ENCODE measurements around the gene ELP5. TPM values are rescaled to one million over a fixed set of nuclear protein-coding genes. Genes with fewer than 3 reads are reported as not detected.
"Not testable (repeated sequence)": the region's sequence is repeated elsewhere in the genome, so short reads cannot be mapped to it uniquely, and the experiment has no call there.

The ELP5 gene
- polyA plus RNA-seq, 4 donors: 40.3 to 55.8 (median 50.5) TPM

DNA sequence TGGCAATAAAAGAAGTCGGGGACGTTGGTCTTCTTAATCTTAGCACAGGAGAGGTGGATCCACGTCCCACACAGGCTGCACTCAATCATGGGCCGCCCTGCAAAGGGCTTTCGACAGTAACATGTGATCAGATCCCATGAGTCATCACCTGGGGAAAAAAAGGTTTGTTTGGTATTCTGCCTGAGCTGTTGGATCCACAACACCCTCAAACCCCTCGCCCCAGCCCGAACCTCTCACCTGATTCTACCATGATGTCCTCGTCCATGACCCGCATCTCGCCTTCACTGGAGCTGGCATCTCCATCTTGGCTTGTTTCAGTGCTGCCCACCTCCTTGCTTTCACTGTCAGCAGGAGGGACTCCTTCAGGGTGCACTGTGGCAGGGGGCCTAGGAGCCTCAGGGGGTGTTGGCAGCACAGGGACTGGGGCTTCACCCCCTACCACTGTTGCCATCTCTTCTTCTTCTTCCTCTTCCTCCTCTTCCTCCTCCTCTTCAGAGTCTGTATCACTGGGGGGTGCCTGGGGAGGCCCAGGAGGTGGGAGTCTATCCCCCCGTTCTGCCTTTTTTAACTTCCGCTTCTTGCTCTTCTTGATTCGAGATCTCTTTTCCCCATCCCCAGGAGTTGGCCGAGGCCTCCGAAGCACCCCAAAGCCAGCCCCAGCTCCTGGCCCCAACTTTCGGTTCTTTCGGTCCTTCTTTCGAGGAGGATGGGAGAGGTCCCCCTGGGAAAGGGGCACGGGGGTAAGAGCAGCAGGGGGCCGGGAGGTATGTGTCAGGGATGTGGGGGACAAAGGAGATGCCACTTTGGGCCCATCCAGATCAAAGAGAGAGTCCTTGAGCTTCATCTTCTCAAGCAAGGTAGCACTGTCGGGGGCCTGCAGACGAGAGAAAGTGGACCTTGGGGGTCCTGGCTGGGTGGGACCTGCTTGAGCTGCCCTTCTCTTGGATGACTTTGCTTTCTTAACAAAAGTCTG lies 16.0 kb upstream of the ELP5 start:
- no peak for DNase-seq (ENCODE audit: low read depth in 4 of 4, low spot score in 3 of 4)

DNA sequence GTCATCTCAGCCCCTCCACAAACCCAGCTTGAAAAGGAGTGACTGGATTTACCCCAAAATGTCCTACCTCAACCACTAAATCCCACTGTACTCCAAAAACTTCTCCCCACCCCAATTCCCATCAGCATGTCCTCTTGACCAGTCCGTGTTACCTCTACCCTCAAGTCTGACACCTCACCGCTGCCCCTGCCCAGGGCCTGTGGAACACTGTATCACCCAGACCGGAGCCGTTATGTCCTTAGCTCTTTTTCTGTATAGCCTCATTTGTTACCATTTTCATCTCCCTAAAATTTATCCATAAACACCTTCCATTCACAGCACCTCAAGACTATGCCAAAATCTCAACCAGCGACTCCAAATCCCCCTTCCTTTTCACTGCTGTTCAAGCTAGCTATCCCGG lies 15.2 kb upstream of the ELP5 start:
- DNase-seq (ENCODE audit: low read depth in 4 of 4, low spot score in 3 of 4): no peak

DNA sequence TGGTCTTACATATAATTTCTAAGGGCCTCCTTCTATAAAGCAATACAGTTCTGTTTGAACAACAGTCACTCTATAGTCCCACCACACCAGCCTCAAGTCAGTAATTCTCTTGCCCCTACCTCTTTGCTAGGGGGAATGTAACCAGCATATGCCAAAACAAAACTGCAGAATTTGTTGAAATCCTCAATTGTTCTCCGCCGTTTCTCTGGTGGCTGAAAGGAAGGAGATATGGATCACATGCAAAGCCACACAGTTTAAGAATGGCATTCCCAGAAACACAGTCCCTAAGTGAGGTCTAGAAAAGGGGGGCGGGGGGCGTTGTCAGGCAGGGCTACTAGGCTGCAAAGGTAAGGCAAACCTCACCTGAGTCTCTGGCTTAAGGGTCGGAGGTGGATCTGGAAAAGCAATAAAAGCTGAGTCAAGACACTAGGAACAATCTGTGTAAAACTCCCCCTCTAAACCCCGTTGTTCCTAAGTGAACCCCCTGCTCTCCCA lies 14.7 kb upstream of the ELP5 start:
- DNase-seq (ENCODE audit: low read depth in 4 of 4, low spot score in 3 of 4): no peak

DNA sequence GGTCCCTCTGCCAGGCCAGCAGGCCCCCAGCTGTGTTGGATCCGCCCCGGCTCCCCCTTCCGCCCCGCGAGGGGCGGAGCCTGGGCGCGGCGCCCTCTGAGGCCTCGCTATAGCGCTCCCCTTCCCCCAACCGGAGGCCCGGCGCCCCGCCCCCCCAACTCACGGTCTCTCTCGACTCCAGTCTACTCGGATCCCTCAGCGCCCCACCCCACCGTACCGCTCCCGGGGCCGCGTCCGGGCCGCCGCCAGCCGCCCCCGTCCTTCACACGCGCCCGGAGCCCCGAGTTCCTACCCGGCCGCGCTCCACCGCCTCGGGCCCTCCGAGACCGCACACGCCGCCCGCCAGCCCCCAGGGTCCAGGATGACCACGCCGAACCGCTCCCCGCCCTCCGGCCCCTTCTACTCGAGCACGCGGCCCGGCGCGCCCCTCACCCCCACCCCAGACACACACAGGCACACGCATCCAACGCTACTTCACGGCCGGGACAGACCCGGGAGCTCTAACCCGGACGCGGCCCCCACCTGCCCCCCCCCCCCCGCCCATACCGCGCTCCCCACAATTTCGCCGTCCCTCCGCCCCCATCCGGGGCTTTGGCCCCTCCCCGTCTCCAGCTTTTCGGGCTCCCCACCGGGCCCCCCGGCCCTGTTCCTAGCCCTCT lies 14.1 kb upstream of the ELP5 start:
- no peak for DNase-seq (ENCODE audit: low read depth in 4 of 4, low spot score in 3 of 4)

DNA sequence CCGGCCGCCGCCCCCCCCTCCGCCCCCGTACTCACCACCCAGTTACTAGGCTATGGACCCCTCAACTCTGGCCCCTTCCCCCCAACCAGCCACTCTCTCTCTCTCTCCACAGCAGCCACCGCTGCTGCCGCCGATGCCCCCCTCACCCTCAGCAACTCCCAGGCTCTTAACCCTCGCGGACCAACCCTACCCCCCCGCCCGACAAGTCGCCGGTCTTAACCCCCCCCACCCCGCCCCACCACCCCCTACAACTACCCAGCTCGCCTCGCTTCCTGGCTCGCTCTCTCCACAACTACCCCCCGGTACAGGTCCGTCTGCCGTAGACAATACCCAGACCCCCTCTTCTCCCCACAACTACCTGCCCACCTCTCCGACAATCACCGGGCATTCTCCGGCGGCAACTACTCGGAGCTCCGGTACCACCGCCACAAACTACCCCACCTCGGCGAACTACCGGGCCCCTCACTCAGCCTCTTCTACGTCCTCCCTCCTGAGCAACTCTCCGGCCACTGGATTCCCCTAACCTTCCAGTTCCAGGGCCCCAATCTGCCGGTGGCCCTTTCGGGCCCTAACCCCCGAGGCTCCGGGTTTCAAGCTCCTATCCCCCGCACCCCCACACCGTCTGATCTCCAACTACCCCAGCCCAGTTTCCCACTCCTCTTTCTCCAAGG lies 13.5 kb upstream of the ELP5 start:
- DNase-seq (ENCODE audit: low read depth in 4 of 4, low spot score in 3 of 4): no peak

DNA sequence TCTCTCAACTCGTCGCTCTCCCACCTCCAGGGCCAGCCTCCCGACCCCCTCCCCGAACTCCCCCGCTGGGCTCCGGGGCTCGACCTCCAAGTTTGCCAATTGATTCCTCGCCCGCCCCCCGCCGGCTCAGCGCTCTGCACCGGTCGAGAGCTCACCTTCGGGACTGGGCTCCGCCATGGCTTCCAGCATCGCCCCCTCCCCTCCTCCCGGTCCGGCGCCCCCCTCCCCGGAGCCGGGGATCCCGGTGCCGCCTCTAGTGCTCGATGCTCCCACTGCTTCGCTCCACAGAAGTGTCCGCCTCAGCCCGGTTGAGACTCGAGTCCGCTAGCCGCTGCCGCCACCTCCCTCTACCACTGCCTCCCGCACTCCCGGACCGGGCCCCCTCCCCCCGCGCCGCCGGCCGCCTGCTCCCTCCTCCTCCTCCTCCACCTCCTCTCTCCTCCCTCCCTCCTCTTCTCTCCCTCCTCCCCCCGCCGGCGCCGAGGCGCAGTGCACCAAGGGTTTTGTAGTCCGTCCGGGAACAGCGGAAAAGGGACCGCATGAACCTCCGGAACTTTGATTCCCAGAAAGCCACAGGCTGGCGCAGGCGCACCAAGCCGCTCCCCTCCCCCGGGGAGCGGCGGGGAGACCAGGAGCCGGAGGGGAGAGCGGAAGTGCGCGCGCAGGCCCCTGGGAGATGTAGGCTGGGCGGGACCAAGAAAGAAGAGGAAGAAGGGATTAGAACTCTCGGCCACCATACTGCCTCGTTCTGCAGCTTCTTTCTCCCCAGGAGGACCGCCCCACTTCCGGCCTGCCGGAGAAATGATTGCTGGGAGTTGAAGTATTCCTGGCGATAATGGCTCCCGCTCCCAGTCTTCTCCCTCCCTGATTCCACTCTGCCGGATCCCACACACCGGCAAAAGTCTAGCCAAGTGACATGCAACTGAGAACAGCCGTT lies 12.7 kb upstream of the ELP5 start, which contains the start of gene PHF23:
TSS of gene PHF23 (minus strand) at position 367 of the 937 bp plus-strand sequence. CDS start at position 189, 178 bp downstream.
- peak; percentile 98 to 99 (median 99) for DNase-seq (ENCODE audit: low read depth in 4 of 4, low spot score in 3 of 4)

DNA sequence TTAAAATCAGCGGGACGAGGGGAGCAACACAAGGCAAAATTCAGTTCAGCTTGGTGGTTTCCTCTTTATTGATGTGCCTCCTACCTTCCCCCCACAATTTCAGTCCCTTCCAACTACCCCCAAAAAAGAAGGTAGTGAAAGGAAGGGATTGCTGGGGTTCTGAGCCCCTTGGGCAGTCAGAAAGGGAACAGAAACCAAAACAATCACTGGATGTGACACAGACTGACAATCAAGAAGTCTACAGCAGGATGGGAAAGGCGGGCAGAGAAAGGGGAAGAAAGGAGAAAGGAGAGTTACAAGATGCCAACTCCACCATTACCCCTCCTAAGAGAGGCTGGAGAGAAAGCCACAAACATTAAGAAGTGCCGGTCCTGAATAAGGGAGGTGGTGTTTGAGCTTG lies 11.6 kb upstream of the ELP5 start:
- DNase-seq (ENCODE audit: low read depth in 4 of 4, low spot score in 3 of 4): no peak

DNA sequence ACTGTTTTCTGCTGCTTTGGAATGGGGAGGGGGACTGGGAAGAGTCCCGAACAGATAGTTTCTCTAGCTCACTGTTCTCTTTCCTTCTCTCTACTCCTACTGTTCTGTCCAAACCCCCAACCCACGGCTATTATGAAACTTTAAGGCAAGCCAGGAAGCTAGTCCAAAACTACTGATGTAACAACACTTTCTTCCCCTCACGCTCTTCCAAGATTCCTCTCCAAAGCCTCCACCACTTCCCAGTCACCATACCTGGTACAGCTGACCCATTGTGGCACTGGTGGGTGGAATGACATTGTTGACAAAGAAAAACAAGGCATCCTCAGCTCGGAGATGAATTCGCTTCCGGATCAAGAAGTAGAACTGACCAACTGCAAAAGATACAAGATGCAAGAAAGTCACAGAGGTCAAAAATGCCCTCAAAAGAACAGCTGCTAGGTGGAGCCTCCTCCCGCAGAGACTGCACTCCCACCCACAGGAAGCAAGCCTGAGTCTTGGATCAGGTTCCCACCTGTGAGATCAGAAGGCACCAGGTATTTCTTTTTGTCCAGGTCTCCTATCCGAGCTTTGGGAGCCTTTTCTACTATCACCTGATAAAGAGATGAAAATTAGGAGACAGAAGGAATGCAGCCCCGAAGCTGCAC lies 10.8 kb upstream of the ELP5 start:
- DNase-seq (ENCODE audit: low read depth in 4 of 4, low spot score in 3 of 4): no peak

DNA sequence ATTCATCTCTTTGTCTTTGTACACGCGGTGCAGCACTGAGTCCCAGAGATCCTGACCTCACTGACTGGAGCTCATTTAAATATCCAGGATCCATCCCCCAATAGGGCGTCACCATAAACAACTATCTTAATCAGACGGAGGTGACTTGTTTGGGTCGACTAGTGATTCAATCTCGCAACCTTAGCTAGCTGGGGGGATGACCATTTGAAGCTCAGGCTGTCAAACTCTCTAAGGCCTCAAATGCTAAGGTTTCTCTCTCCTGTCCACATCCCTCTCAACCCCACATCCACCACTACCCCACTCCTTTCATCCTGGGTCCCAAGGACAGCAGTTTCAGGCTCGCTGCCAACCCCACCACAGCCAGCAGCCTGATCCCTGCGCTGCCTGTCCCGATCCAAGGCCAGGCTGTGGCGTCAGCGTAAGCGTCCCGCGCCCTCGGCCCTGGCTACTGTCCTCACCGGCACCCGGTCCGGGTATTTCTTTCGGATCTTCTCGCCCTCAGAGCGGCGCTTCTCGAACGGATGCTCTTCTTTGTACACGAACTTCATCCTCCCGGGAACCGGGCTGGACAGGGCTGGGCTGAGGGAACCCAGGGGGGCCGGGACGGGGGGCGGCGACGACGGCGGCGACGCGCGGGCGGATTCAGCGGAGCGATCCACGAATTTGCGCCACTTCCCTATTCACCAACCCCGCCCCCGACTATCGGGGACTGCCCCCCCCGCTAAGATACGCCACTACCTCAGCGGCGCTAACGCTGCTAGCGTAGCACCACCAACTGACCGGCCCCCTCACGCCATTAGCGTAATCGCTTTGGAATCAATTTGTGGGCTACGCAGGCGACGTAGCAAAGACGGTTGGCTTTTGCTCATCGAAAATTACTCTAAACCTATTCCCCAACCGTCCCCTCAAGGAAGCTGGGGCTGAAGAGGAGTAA lies 10.0 kb upstream of the ELP5 start, which contains the start of gene GABARAP:
TSS of gene GABARAP (minus strand) at position 667 of the 934 bp plus-strand sequence. CDS start at position 548, 119 bp downstream.
- peak; percentile 89 to 99 (median 93) for DNase-seq (ENCODE audit: low read depth in 4 of 4, low spot score in 3 of 4)

DNA sequence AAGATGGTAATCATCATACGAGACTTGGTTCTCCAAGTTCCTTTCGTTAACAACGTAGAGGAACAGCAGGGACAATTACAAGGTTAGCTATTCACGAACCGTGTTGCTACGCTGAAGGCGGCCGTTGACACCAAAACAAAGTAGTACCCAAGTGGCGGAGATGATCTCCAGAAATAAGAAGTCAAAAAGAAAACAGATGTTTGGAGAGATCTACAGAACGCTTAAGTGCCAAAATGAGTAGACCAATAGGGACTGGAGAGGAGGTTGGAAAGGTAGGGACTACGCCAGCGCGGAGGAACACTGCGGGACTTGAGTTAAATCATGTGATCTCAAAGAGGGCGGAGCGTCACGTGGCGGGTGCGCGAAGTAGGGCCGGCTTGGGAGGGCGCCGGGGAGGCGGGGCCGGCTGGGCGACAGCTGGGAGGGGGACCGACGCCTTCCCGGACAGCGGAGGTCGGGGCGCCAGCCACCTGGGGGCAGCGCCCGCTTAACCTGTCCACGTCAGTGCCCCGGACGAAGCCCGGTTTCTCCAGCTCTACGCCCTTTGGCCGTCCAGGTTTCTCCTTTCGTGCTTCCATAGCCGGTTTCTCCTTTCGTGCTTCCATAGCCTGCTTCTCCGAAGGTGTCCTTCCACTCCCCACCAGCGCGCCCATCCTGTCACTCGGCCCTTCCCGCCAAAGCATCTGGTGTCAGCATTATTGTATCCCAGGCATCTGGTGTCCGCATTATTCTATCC lies 9.1 kb upstream of the ELP5 start:
- peak; percentile 94 to 97 (median 96) for DNase-seq (ENCODE audit: low read depth in 4 of 4, low spot score in 3 of 4)

DNA sequence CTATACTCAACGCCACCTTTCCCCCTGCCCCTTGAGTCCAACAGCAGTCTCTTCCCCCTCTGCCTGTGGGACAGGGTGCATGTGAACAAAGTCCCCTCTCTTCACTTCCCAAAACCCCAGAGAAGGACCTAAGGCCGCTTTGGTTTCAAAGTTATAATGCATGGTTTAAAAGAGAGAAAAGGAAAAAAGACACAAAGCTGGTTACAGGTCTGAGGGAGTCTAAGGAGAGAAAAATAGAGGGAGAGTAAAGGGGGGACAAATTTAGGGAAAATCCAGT lies 8.6 kb upstream of the ELP5 start:
- no peak for DNase-seq (ENCODE audit: low read depth in 4 of 4, low spot score in 3 of 4)

DNA sequence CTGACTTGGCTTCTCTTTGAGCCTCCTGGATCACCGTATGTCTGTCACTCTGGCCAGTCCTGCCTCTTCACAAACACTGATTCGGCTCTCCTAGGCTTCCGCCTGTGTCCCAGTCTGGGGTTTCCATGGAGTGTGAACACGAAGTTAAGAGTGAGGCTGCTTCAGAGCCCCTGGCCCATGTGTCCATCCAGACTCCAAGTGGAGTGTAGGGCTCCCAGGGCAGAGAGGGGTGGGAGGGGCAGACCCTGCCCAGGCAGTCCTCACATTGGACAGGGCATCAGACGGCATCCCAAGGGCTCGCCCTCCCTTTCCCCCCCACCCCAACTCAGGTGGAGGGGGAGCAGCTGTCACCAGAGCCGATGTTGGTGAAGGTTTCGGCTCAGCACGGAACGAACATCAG lies 8.2 kb upstream of the ELP5 start:
- not testable (repeated sequence) for DNase-seq (ENCODE audit: low read depth in 4 of 4, low spot score in 3 of 4)

DNA sequence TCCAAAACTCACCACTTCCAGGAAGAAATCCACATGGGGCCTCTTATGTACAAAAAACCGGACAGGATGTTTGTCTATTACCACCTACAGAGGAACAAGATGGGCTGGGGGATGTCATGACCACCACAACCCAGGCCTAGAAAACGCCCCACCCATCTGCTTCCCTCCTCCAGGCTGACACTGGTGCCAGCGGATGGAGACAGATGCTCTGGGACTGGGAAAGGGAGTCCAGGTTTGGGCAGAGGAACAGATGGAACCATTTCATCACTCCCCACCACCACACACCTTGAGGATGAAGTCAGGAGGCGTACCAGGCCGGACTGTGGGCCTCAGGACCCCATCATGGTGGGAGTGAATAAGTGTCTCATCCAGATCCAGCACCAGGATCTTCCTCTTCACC lies 5.2 kb upstream of the ELP5 start:
- no peak for DNase-seq (ENCODE audit: low read depth in 4 of 4, low spot score in 3 of 4)

DNA sequence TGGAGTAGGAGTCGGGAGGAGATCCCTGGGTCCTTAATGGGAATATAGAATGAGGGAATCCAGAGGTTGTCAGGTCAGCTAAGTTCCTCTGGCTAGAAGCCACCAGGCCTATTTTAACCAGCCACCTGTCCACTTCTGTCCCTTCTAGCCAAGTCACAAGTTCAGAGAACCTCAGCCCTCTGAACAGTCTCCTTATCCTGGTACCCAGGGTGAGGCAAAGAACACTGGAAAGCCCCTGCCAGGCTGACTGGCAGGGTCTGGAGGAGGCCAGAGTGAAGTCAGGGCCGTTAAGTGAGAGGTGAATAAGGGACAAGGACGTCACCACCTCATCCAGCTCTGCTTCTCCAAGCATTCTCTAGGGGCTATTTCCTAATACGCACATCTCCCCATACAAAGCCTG lies 3.2 kb upstream of the ELP5 start:
- no peak for DNase-seq (ENCODE audit: low read depth in 4 of 4, low spot score in 3 of 4)

DNA sequence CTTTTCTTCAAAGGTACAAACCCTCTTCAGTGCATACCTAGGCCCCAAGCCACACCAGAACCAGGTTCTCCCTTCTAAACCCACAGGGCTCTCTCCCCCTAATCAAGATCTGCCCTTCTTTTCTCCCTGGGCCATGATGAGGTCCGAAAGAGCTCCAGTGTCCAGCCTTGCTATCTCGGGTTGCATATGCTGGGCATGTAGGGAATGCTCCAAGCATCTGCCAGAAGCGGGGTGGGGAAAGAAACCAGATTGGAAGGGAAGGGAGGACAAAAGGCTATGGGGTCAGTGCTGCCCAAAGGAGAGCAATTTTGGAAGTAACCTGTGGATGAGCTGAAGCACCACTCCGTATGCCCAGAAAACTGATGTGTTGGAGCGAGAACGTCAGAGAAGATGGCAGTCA lies 2.8 kb upstream of the ELP5 start:
- no peak for DNase-seq (ENCODE audit: low read depth in 4 of 4, low spot score in 3 of 4)

DNA sequence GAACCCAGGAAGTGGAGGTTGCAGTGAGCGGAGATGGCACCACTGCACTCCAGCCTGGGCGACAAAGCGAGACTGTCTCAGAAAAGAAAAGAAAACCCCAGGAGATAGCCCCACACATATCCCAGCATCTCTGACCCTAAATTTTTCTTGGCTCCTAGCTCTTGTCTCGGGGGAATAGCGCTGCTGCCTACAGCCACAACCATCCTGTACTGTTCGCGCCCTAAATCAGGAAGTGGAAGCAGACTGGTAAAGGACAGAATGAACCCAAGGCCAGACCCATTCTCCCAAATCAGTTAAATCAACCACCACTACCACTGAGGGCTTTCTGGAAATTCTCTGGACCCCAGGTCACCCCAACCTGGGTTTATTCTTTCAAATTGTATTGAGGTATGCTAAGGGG lies 2.2 kb upstream of the ELP5 start:
- no peak for DNase-seq (ENCODE audit: low read depth in 4 of 4, low spot score in 3 of 4)

DNA sequence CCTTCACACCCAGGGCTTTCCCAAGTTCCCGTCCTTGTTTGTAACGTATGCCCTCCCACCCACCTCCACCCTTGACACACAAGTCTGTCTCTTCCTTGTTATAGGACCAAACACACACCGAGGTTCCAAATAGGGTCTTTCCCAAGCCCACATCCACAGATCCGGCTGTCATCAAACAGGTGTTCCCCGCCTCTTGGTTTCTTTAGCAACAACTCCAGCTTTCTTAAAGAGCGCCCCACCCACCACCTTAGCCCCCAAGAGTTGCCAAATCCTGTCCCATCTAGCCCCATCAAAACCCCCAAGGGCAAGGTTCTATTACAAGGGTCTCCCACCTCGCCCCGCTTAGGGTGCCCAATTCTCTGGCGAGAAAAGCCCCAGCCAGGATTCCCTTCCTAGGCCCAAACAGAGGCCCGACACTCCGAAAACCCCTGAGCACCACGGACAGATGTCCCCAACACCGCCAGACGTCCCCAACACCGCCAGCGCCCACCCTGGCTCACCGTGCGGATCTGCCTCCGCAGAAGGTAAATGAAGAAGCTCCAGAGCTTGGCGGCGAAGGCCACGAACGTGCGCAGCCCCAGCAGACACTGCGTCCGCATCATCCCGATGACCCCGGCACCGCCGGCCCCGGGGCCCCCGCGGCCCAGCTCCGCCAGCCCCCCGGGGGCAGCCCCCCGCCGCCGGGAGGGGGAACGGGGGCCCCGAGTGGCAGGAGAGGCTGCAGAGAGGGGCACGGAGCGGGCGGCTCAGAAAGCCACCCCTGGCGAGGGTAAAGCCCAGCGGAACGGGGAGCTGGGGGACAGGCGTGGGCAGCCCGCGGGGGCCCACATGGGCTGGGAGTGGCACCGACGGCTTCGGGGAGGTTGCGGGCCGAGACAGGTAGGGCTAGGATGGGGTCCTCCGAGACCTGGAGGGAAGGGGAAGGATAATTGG lies 1.1 kb upstream of the ELP5 start:
- DNase-seq (ENCODE audit: low read depth in 4 of 4, low spot score in 3 of 4): no peak
